ENCODE data around the gene QRSL1.
"Not testable (repeated sequence)": the region's sequence is repeated elsewhere in the genome, so short reads cannot be mapped to it uniquely, and the experiment has no call there.

QRSL1 gene

GRCh38 chr6:106684011-106684410 is 54.6 kb downstream of the QRSL1 start:
- DNase-seq, result no peak

- DNase-seq, result no peak
Observed at GRCh38 chr6:106685833-106686232, 56.5 kb downstream of the QRSL1 start.

- no peak for DNase-seq
Observed at GRCh38 chr6:106688177-106688951, 59.0 kb downstream of the QRSL1 start.

- DNase-seq, result peak; percentile 85
Observed at GRCh38 chr6:106692112-106692818, 62.9 kb downstream of the QRSL1 start.

GRCh38 chr6:106692819-106693208 is 63.4 kb downstream of the QRSL1 start:
- peak; percentile 57 for DNase-seq

GRCh38 chr6:106693418-106693817 is 64.0 kb downstream of the QRSL1 start:
- DNase-seq, result peak; percentile 14

- DNase-seq, result no peak
Observed at GRCh38 chr6:106694343-106694742, 65.0 kb downstream of the QRSL1 start.

- DNase-seq, result no peak
Observed at GRCh38 chr6:106700581-106700980, 71.2 kb downstream of the QRSL1 start.

- DNase-seq, result not testable (repeated sequence)
Observed at GRCh38 chr6:106701201-106701600, 71.8 kb downstream of the QRSL1 start.

- DNase-seq, result peak; percentile 65
Observed at GRCh38 chr6:106702046-106702445, 72.7 kb downstream of the QRSL1 start.

GRCh38 chr6:106702451-106703110 is 73.2 kb downstream of the QRSL1 start:
- DNase-seq, result peak; percentile 88

GRCh38 chr6:106704327-106704726 is 74.9 kb downstream of the QRSL1 start:
- no peak for DNase-seq

GRCh38 chr6:106705156-106705555 is 75.8 kb downstream of the QRSL1 start:
- no peak for DNase-seq

GRCh38 chr6:106710580-106710979 is 81.2 kb downstream of the QRSL1 start:
- no peak for DNase-seq

GRCh38 chr6:106714281-106714680 is 84.9 kb downstream of the QRSL1 start:
- DNase-seq, result no peak

- DNase-seq, result peak; percentile 31
Observed at GRCh38 chr6:106715922-106716321, 86.5 kb downstream of the QRSL1 start.

- DNase-seq, result no peak
Observed at GRCh38 chr6:106716966-106717365, 87.6 kb downstream of the QRSL1 start.
